ENCODE data around the gene SLC2A9.

The SLC2A9 gene

DNA sequence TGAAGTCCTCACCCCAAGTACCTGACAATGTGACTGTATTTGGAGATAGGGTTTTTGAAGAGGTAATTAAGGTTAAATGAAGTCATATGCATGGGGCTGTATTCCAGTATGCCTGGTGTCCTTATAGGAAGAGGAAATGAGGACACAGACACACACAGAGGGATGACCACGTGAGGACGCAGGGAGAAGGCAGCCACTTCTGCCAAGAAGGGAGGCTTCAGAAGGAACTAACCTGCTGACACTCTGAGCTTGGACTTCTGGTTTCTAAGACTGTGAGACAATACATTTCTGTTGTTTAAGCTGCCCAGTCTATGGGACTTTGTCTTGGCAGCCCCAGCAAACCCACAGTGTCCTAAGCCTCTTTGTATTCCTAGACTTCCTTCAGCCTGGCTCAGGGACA lies 3.0 kb upstream of the SLC2A9 start:
- Histone ChIP-seq H3K4me2 (ENCODE audit: low read depth, low read length, poor library complexity, severe bottlenecking) (no peak overlapping the region), H3K79me2 (ENCODE audit: insufficient read depth, low read length) (no peaks in the 10 kb centered on the region), H3K4me1 (ENCODE audit: insufficient read depth, low read length, poor library complexity, severe bottlenecking) (no peaks in the 10 kb centered on the region), H4K20me1 (ENCODE audit: insufficient read depth, low read length, poor library complexity, severe bottlenecking) (no peaks in the 10 kb centered on the region), H3K4me3 (ENCODE audit: low read length, poor library complexity, severe bottlenecking) (no peak overlapping the region), H3K36me3 (ENCODE audit: insufficient read depth, low read length) (no peaks in the 10 kb centered on the region), H3K9me3 (ENCODE audit: insufficient read depth, low read depth, low read length) (no peaks in the 10 kb centered on the region), H3K9ac (ENCODE audit: low read depth, low read length, poor library complexity, severe bottlenecking) (no peak overlapping the region), H3K9me2 (replicated peaks; ENCODE audit: low read depth, low read length) (no peaks in the 10 kb centered on the region), H3K27me3 (ENCODE audit: insufficient read depth, low read length, poor library complexity, severe bottlenecking) (no peaks in the 10 kb centered on the region), H2AFZ (ENCODE audit: low read length) (no peak overlapping the region), H3F3A (ENCODE audit: low read depth) (no peaks in the 10 kb centered on the region)
- TF ChIP-seq, protein P1, sequence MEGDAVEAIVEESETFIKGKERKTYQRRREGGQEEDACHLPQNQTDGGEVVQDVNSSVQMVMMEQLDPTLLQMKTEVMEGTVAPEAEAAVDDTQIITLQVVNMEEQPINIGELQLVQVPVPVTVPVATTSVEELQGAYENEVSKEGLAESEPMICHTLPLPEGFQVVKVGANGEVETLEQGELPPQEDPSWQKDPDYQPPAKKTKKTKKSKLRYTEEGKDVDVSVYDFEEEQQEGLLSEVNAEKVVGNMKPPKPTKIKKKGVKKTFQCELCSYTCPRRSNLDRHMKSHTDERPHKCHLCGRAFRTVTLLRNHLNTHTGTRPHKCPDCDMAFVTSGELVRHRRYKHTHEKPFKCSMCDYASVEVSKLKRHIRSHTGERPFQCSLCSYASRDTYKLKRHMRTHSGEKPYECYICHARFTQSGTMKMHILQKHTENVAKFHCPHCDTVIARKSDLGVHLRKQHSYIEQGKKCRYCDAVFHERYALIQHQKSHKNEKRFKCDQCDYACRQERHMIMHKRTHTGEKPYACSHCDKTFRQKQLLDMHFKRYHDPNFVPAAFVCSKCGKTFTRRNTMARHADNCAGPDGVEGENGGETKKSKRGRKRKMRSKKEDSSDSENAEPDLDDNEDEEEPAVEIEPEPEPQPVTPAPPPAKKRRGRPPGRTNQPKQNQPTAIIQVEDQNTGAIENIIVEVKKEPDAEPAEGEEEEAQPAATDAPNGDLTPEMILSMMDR (conservative IDR thresholded peaks at IDR 0.05; ENCODE audit: low read length), result no peak
- no peak for TF ChIP-seq EZH2phosphoT487 (IDR thresholded peaks at IDR 0.05; ENCODE audit: borderline replicate concordance)

DNA sequence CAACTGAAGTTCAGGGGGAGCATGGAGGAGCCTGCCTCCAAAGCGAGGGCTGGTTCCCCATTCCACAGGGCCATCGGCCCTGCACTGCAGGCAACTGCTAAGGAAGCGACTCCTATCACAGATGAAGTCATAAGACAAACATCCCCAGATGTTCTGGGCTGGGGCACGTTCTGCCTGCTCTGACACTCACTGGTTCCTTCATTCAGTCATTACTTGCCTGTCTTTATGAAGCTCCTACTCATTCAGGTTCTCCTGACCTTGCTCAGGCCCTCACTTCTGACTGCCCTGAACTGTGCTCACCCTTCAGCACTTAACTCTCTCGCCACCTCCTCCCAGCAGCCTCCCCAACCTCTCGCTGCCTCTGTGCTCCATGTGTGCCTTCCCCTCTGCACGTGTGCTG lies 2.5 kb upstream of the SLC2A9 start:
- Histone ChIP-seq H3K9ac (ENCODE audit: low read depth, low read length, poor library complexity, severe bottlenecking) (no peak overlapping the region), H3K9me2 (replicated peaks; ENCODE audit: low read depth, low read length) (no peaks in the 10 kb centered on the region), H3K36me3 (ENCODE audit: insufficient read depth, low read length) (no peaks in the 10 kb centered on the region), H3K27me3 (ENCODE audit: insufficient read depth, low read length, poor library complexity, severe bottlenecking) (no peaks in the 10 kb centered on the region), H3K9me3 (ENCODE audit: insufficient read depth, low read depth, low read length) (no peaks in the 10 kb centered on the region), H3K4me2 (ENCODE audit: low read depth, low read length, poor library complexity, severe bottlenecking) (no peak overlapping the region), H3K4me3 (ENCODE audit: low read length, poor library complexity, severe bottlenecking) (no peak overlapping the region), H2AFZ (ENCODE audit: low read length) (no peak overlapping the region), H3F3A (ENCODE audit: low read depth) (no peaks in the 10 kb centered on the region), H4K20me1 (ENCODE audit: insufficient read depth, low read length, poor library complexity, severe bottlenecking) (no peaks in the 10 kb centered on the region), H3K79me2 (ENCODE audit: insufficient read depth, low read length) (no peaks in the 10 kb centered on the region), H3K4me1 (ENCODE audit: insufficient read depth, low read length, poor library complexity, severe bottlenecking) (no peaks in the 10 kb centered on the region)
- TF ChIP-seq, protein P1 (conservative IDR thresholded peaks at IDR 0.05; ENCODE audit: low read length), result no peak
- no peak for TF ChIP-seq EZH2phosphoT487 (IDR thresholded peaks at IDR 0.05; ENCODE audit: borderline replicate concordance)

DNA sequence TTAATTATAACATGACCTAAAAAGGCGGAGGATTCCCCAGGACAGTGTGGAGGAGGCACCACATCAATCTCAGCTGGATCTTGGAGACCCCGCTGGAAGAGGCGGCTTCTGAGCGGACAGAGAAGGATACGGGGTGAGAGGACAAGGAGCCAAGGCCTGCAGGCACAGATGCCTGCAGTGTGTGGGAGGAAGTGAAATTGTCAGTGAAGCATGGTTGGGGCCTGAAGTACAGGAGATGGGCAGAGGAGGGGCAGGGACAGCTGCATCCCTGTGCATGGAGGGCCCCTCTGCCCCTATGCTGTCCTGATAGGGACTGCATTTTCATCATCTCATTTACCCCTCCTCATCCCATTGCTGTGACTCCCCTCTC lies 1.7 kb upstream of the SLC2A9 start:
- no peak overlapping the region for H3K9ac ChIP-seq (ENCODE audit: low read depth, low read length, poor library complexity, severe bottlenecking)
- no peaks in the 10 kb centered on the region for H3K79me2 ChIP-seq (ENCODE audit: insufficient read depth, low read length)
- H2AFZ ChIP-seq (ENCODE audit: low read length), result no peak overlapping the region
- no peak overlapping the region for H3K4me2 ChIP-seq (ENCODE audit: low read depth, low read length, poor library complexity, severe bottlenecking)
- no peaks in the 10 kb centered on the region for H3F3A ChIP-seq (ENCODE audit: low read depth)
- no peaks in the 10 kb centered on the region for H4K20me1 ChIP-seq (ENCODE audit: insufficient read depth, low read length, poor library complexity, severe bottlenecking)
- H3K27me3 ChIP-seq (ENCODE audit: insufficient read depth, low read length, poor library complexity, severe bottlenecking), result no peaks in the 10 kb centered on the region
- no peaks in the 10 kb centered on the region for H3K9me3 ChIP-seq (ENCODE audit: insufficient read depth, low read depth, low read length)
- no peaks in the 10 kb centered on the region for H3K9me2 ChIP-seq (replicated peaks; ENCODE audit: low read depth, low read length)
- TF ChIP-seq, protein P1 (conservative IDR thresholded peaks at IDR 0.05; ENCODE audit: low read length), result no peak
- TF ChIP-seq EZH2phosphoT487 (IDR thresholded peaks at IDR 0.05; ENCODE audit: borderline replicate concordance), result no peak
- no peaks in the 10 kb centered on the region for H3K4me1 ChIP-seq (ENCODE audit: insufficient read depth, low read length, poor library complexity, severe bottlenecking)
- no peak overlapping the region for H3K4me3 ChIP-seq (ENCODE audit: low read length, poor library complexity, severe bottlenecking)
- no peaks in the 10 kb centered on the region for H3K36me3 ChIP-seq (ENCODE audit: insufficient read depth, low read length)

All from Loucy (cell line).